HG03575 (cell line): ENCODE results near the gene INPP1.
A peak's percentile ranks its signal among the peaks of the same experiment; 100 is the strongest.

ENCODE experiments used
- ATAC-seq: cut with Tn5 transposase; IDR thresholded peaks from one replicate; pipeline ENCODE4 v1.9.1; 2021; ENCODE audit not compliant: unreplicated experiment, insufficient number of reproducible peaks, low FRiP score; ENCODE audit errors: extremely low read depth

The INPP1 gene

GRCh38 chr2:190404487-190404886, 61.1 kb downstream of the INPP1 start:
- no peak for ATAC-seq

- no peak for ATAC-seq
Observed at GRCh38 chr2:190405070-190405469, 61.7 kb downstream of the INPP1 start.

- ATAC-seq: no peak
Observed at GRCh38 chr2:190405995-190406394, 62.6 kb downstream of the INPP1 start.

- no peak for ATAC-seq
Observed at GRCh38 chr2:190406805-190407204, 63.4 kb downstream of the INPP1 start.

GRCh38 chr2:190407246-190407661, 63.9 kb downstream of the INPP1 start:
- no peak for ATAC-seq

GRCh38 chr2:190407662-190408537, 64.5 kb downstream of the INPP1 start, which contains the start of gene MFSD6:
MFSD6 (plus strand) TSS chr2:190408355; CDS start chr2:190436030, 27,675 bp downstream.
- no peak for ATAC-seq

GRCh38 chr2:190408538-190409271, 65.3 kb downstream of the INPP1 start:
- no peak for ATAC-seq

- no peak for ATAC-seq
Observed at GRCh38 chr2:190409616-190410015, 66.2 kb downstream of the INPP1 start.

- no peak for ATAC-seq
Observed at GRCh38 chr2:190410166-190410565, 66.8 kb downstream of the INPP1 start.

GRCh38 chr2:190412966-190413365, 69.6 kb downstream of the INPP1 start:
- ATAC-seq: no peak

GRCh38 chr2:190413421-190413820, 70.0 kb downstream of the INPP1 start:
- ATAC-seq: no peak

- no peak for ATAC-seq
Observed at GRCh38 chr2:190415251-190415650, 71.9 kb downstream of the INPP1 start.

- ATAC-seq: peak; percentile 42
Observed at GRCh38 chr2:190415794-190416775, 72.7 kb downstream of the INPP1 start.

- no peak for ATAC-seq
Observed at GRCh38 chr2:190417045-190417842, 73.9 kb downstream of the INPP1 start.

- ATAC-seq: no peak
Observed at GRCh38 chr2:190418727-190419126, 75.3 kb downstream of the INPP1 start.

GRCh38 chr2:190420801-190421200, 77.4 kb downstream of the INPP1 start:
- no peak for ATAC-seq
